Urinary bladder (tissue), 4 donors: ENCODE results near the gene CDH13. TPM values are rescaled to one million over a fixed set of nuclear protein-coding genes. Genes with fewer than 3 reads are reported as not detected.

Source experiments
- DNase-seq: peaks from one replicate; pipeline ENCODE4 v3.0.0-alpha.2; 2015; ENCODE audit errors: extremely low spot score
- H3K27ac ChIP-seq: one replicate; pipeline ENCODE4 v1.5.1; 2013; ENCODE audit warnings: low read depth, mild to moderate bottlenecking, moderate library complexity
- H3K36me3 ChIP-seq: one replicate; pipeline ENCODE4 v1.6.1; 2013; ENCODE audit warnings: mild to moderate bottlenecking, moderate library complexity; ENCODE audit not compliant: insufficient read depth
- H3K4me1 ChIP-seq: one replicate; pipeline ENCODE4 v1.6.1; 2013; ENCODE audit warnings: mild to moderate bottlenecking, moderate library complexity; ENCODE audit not compliant: insufficient read depth
- H3K4me3 ChIP-seq: one replicate; pipeline ENCODE4 v1.5.1; 2013; ENCODE audit warnings: low read depth, low read length
- WGBS: extraction: QIAGEN DNeasy Blood & Tissue Kit; methylation state at CpG from one replicate; pipeline ENCODE4 v1.1.7; 2013; 5-methylcytosine and 5-hydroxymethylcytosine counted together
- polyA plus RNA-seq: library from polyadenylated mRNA; stranded (reverse); fragments of 200-250 nt; gene quantifications from one replicate; pipeline ENCODE4 v1.2.3, GENCODE V29; 2013
- total RNA-seq: library from RNA; depleted of rRNA; stranded (reverse); fragments of >200 nt; gene quantifications from one replicate; pipeline ENCODE4 v1.2.3, GENCODE V29; 2014
- donor health status: healthy with polysubstance abuse.
- donor health status: healthy.

The CDH13 gene
- total and polyA plus RNA-seq, 2 donors = 18.9 to 21.5 TPM

GRCh38 chr16:82668094-82668493 is 41.3 kb downstream of the CDH13 start:
- DNase-seq = no peak
- no peaks in the 10 kb centered on the region for H3K36me3 ChIP-seq
- H3K4me3 ChIP-seq = no peak overlapping the region
- H3K27ac ChIP-seq = no peak overlapping the region
- H3K4me1 ChIP-seq = no peaks in the 10 kb centered on the region
- 89% methylated on average over 3 of the region's 3 CpGs for WGBS

- no peak overlapping the region for H3K27ac ChIP-seq
- no peaks in the 10 kb centered on the region for H3K36me3 ChIP-seq
- no peaks in the 10 kb centered on the region for H3K4me1 ChIP-seq
- DNase-seq = no peak
- WGBS = 94% methylated on average over 3 of the region's 3 CpGs
- H3K4me3 ChIP-seq = no peak overlapping the region
These were observed 45.0 kb downstream of the CDH13 start for GRCh38 chr16:82671741-82672140.

GRCh38 chr16:82672676-82673075 is 45.9 kb downstream of the CDH13 start:
- H3K4me3 ChIP-seq = no peak overlapping the region
- DNase-seq = no peak
- no peak overlapping the region for H3K27ac ChIP-seq
- H3K4me1 ChIP-seq = no peaks in the 10 kb centered on the region
- no peaks in the 10 kb centered on the region for H3K36me3 ChIP-seq
- 73% methylated on average over 3 of the region's 3 CpGs for WGBS

GRCh38 chr16:82675300-82675699 is 48.5 kb downstream of the CDH13 start:
- 68% methylated on average over 3 of the region's 3 CpGs for WGBS
- Histone ChIP-seq H3K36me3 (no peaks in the 10 kb centered on the region), H3K27ac (no peak overlapping the region), H3K4me3 (no peak overlapping the region), H3K4me1 (no peaks in the 10 kb centered on the region)
- DNase-seq = no peak

GRCh38 chr16:82681592-82681991 is 54.8 kb downstream of the CDH13 start:
- no peaks in the 10 kb centered on the region for H3K4me1 ChIP-seq
- no peak for DNase-seq
- no peaks in the 10 kb centered on the region for H3K36me3 ChIP-seq
- no peak overlapping the region for H3K4me3 ChIP-seq
- WGBS = 61% methylated on average over 11 of the region's 11 CpGs
- no peak overlapping the region for H3K27ac ChIP-seq

DNA sequence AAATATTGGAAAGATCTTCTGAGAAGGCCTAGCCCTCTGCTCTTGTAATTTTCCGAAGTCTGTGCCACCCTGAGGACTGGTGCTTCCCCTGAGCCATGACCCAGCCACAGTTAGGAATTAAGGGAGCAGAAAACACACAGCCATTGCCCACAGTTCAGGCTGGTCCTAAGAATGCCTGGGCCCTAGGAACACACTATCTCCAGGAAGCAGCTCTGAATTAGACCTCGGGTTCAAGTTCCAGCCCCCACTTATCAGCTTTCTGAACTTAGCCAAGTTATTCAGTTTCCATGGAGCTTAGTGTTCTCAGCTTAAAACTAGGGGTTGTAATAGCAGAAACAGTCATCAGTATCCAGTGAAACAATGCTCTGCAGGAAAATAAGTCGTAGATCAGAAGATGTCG is 56.0 kb downstream of the CDH13 start:
- 75% methylated on average over 4 of the region's 4 CpGs for WGBS
- Histone ChIP-seq H3K4me1 (no peaks in the 10 kb centered on the region), H3K36me3 (no peaks in the 10 kb centered on the region), H3K27ac (no peak overlapping the region), H3K4me3 (no peak overlapping the region)
- no peak for DNase-seq

GRCh38 chr16:82684256-82684655 is 57.5 kb downstream of the CDH13 start:
- no peak overlapping the region for H3K4me3 ChIP-seq
- DNase-seq = no peak
- WGBS = 85% methylated on average over 2 of the region's 2 CpGs
- no peaks in the 10 kb centered on the region for H3K36me3 ChIP-seq
- H3K4me1 ChIP-seq = no peaks in the 10 kb centered on the region
- H3K27ac ChIP-seq = no peak overlapping the region

- DNase-seq = no peak
- 88% methylated on average over 4 of the region's 4 CpGs for WGBS
- Histone ChIP-seq H3K27ac (no peak overlapping the region), H3K4me3 (no peak overlapping the region), H3K36me3 (no peaks in the 10 kb centered on the region), H3K4me1 (no peaks in the 10 kb centered on the region)
These were observed 58.8 kb downstream of the CDH13 start for GRCh38 chr16:82685526-82685925.

DNA sequence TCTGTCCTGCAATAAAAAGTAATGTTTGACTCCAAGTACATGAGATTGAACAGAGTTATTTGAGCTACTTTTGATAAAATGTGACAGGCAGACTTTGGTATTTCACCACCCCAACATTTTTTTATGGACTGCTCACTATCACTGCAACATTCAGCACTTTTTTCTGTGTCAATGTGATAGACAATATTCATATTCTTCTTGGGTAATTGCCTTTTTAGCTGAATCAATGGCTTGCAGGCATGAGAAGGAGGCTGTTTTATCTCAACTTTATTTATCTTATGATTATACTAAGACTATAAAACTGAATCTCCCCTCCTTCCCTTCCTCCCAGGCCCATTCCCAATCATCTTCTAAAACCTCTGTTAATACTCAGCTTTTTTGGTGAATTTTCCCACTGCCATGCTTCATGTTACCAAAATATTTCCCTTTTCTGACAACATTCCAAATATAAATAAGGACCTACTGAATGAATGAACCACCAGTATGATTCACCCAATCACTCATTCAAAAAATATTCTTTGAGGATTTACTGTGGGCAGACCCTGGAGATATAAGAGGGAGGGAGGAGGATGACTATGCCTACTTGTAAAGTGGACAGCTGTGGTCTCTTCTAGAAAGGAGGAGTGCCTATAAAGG is 67.6 kb downstream of the CDH13 start:
- no peak for DNase-seq
- no peak overlapping the region for H3K27ac ChIP-seq
- no peaks in the 10 kb centered on the region for H3K4me1 ChIP-seq
- no peaks in the 10 kb centered on the region for H3K36me3 ChIP-seq
- H3K4me3 ChIP-seq = no peak overlapping the region

- no peaks in the 10 kb centered on the region for H3K4me1 ChIP-seq
- H3K4me3 ChIP-seq = no peak overlapping the region
- DNase-seq = no peak
- 26% methylated on average over 1 of the region's 1 CpG for WGBS
- H3K36me3 ChIP-seq = no peaks in the 10 kb centered on the region
- H3K27ac ChIP-seq = no peak overlapping the region
These were observed 69.0 kb downstream of the CDH13 start for GRCh38 chr16:82695806-82696205.

GRCh38 chr16:82699260-82699659 is 72.5 kb downstream of the CDH13 start:
- no peaks in the 10 kb centered on the region for H3K4me1 ChIP-seq
- H3K36me3 ChIP-seq = no peaks in the 10 kb centered on the region
- no peak overlapping the region for H3K4me3 ChIP-seq
- no peak for DNase-seq
- no peak overlapping the region for H3K27ac ChIP-seq
- 81% methylated on average over 3 of the region's 3 CpGs for WGBS

GRCh38 chr16:82699711-82700495 is 73.1 kb downstream of the CDH13 start:
- H3K36me3 ChIP-seq = no peaks in the 10 kb centered on the region
- H3K4me1 ChIP-seq = no peaks in the 10 kb centered on the region
- 59% methylated on average over 9 of the region's 9 CpGs for WGBS
- H3K27ac ChIP-seq = no peak overlapping the region
- H3K4me3 ChIP-seq = no peak overlapping the region
- DNase-seq = no peak

DNA sequence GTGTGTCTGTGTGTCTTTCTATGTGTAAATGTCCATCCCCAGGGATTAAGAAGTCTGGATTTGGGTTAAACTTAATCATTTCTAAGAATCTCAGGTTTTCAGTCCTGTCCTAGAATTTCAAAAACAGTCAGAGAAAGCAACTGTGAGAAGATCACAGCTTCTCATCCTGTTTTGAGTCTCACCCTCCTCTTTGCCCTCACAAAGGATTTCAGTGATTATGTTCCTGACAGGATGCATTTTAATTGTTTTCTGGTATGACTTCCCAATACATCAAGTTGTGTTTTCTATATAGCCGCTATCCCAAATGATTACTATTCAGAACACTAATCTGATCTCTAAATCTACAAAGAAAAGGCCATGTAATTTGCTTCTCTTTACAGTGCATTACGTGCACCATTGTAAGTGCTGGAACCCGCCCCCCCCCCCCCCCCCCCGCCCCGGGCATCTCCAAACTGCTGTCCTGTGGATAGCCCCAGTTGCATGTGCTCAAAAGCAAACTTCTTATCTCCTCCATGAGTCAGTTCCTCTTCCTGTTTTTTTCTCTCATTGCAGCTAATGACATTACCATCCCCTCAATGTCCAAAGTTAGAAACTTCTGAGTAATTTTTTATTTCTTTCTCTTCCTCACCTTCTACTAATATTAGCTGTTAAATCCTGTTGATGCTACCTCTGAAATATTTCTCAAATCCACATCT is 73.9 kb downstream of the CDH13 start:
- Histone ChIP-seq H3K36me3 (no peaks in the 10 kb centered on the region), H3K4me3 (no peak overlapping the region), H3K4me1 (no peaks in the 10 kb centered on the region), H3K27ac (no peak overlapping the region)
- 68% methylated on average over 5 of the region's 5 CpGs for WGBS
- no peak for DNase-seq

GRCh38 chr16:82701442-82701955 is 74.7 kb downstream of the CDH13 start:
- Histone ChIP-seq H3K4me1 (no peaks in the 10 kb centered on the region), H3K27ac (no peak overlapping the region), H3K4me3 (no peak overlapping the region), H3K36me3 (no peaks in the 10 kb centered on the region)
- no peak for DNase-seq
- 63% methylated on average over 4 of the region's 4 CpGs for WGBS
